Gastrocnemius medialis (tissue), 4 donors: ENCODE measurements around the gene GALNS.

Experiments
- POLR2A ChIP-seq, 2 donors: fragments of 450-650 bp; IDR thresholded peaks; one replicate each; pipeline ENCODE4 v1.6.1; 2017; ENCODE audit warnings: antibody characterized with exemption in 2 of 2, mild to moderate bottlenecking in 2 of 2, moderate library complexity in 2 of 2
- TF ChIP-seq, protein P1 (sequence below), 5 experiments: fragments of 450-650 bp in 3 of 5; fragments of 200-600 bp in 2 of 5; sonication (generic) in 2 of 5; IDR thresholded peaks in 4 of 5; conservative IDR thresholded peaks in 1 of 5; 1 replicate in 4 of 5; 2 replicates in 1 of 5; pipeline ENCODE4 v1.5.1; 2016 to 2019; ENCODE audit warnings: antibody characterized with exemption in 5 of 5, mild to moderate bottlenecking in 3 of 5, moderate library complexity in 3 of 5

DNA sequence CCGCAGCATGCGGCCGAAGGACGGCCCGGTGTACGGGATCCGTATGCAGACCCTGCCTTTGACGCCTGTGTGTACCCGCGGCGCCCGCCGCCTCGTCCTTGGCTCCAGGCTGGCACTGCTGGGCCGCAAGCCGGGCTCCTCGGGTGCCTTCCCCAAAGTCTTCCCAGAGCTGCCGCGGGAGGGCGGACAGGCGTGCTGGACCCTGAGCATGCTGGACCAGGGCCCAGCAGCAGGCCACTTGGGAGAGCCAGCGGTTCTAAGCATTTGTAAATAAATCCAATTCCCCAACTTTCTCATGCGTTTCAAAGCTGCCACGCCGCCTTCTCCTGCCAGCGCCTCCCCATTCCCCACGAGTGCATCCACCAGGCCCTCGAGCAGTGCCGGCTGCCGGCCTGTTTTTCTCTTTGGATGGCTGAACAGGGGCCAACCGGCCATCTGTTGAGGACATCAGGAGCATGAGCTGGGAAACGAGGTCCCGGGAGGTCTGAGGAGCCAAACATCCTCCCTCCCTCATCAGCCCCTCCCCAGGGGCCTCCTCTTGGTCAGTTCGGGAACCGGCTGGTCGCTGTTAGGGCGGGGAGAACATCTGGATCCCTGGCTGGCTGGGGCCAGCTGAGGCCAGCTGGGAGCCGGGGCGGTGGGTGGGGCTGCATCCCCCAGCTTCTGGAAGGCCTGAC is 30.2 kb upstream of the GALNS start:
- TF ChIP-seq, protein P1, sequence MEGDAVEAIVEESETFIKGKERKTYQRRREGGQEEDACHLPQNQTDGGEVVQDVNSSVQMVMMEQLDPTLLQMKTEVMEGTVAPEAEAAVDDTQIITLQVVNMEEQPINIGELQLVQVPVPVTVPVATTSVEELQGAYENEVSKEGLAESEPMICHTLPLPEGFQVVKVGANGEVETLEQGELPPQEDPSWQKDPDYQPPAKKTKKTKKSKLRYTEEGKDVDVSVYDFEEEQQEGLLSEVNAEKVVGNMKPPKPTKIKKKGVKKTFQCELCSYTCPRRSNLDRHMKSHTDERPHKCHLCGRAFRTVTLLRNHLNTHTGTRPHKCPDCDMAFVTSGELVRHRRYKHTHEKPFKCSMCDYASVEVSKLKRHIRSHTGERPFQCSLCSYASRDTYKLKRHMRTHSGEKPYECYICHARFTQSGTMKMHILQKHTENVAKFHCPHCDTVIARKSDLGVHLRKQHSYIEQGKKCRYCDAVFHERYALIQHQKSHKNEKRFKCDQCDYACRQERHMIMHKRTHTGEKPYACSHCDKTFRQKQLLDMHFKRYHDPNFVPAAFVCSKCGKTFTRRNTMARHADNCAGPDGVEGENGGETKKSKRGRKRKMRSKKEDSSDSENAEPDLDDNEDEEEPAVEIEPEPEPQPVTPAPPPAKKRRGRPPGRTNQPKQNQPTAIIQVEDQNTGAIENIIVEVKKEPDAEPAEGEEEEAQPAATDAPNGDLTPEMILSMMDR (IDR thresholded peaks at IDR 0.05 in 4 of 5, conservative IDR thresholded peaks at IDR 0.05 in 1 of 5) = peak in 2 of 5 experiments; percentile 29 to 40
- TF ChIP-seq POLR2A (IDR thresholded peaks at IDR 0.05) = no peak
